IMR-90 (cell line): Measurements from ENCODE around the gene TCF12. TPM values are rescaled to one million over a fixed set of nuclear protein-coding genes. Genes with fewer than 3 reads are reported as not detected.

ENCODE experiments used
- ATAC-seq: fragments of 200-7000 bp; cut with Tn5 transposase; 2 replicates; pipeline ENCODE4 v1.9.1; 2020; ENCODE audit warnings: low read depth, mild to moderate bottlenecking, moderate library complexity
- BruUV-seq: library from RNA; stranded (reverse); fragments of 400-500 nt; replicated peaks from 2 replicates; lab custom pipeline; 2021; lab: Mats Ljungman, UMichigan
- CTCF ChIA-PET: fragments of 300-600 bp; formaldehyde crosslinking; extraction: SDS; loops from one replicate; lab custom pipeline; 2021; ENCODE audit warnings: antibody characterized with exemption; lab: Yijun Ruan, JAX
- POLR2A ChIA-PET: fragments of 300-600 bp; sonication (Branson Sonifier 250); formaldehyde crosslinking; loops from one replicate; lab custom pipeline; 2022; ENCODE audit warnings: antibody characterized with exemption; ENCODE audit not compliant: unreplicated experiment; lab: Charles Lee
- DNase-seq: peaks from one replicate; pipeline ENCODE4 v3.0.0; 2013
- H2AFZ ChIP-seq: replicated peaks from 2 replicates; pipeline ENCODE3; 2013; ENCODE audit warnings: low read length, mild to moderate bottlenecking; ENCODE audit not compliant: poor library complexity
- H2AK5ac ChIP-seq: 2 replicates; pipeline ENCODE4 v1.6.1; 2013; ENCODE audit warnings: low read depth, low read length, inconsistent platforms
- H2AK9ac ChIP-seq: replicated peaks from 2 replicates; pipeline ENCODE3; 2013; ENCODE audit warnings: mild to moderate bottlenecking, low read depth, low read length, moderate library complexity; ENCODE audit not compliant: poor library complexity
- H2BK120ac ChIP-seq: 2 replicates; pipeline ENCODE4 v1.6.1; 2013; ENCODE audit warnings: low read depth, low read length, inconsistent platforms
- H2BK15ac ChIP-seq: 3 replicates; pipeline ENCODE4 v1.6.1; 2013; ENCODE audit warnings: low read depth, low read length, inconsistent platforms
- H2BK20ac ChIP-seq: 2 replicates; pipeline ENCODE4 v1.6.1; 2013; ENCODE audit warnings: low read depth, mild to moderate bottlenecking, inconsistent platforms, low read length, moderate library complexity
- H2BK5ac ChIP-seq: 2 replicates; pipeline ENCODE4 v1.6.1; 2013; ENCODE audit warnings: mild to moderate bottlenecking, low read depth, low read length, inconsistent platforms; ENCODE audit not compliant: poor library complexity, severe bottlenecking
- H3K14ac ChIP-seq: replicated peaks from 2 replicates; pipeline ENCODE4 v1.6.1; 2013; ENCODE audit warnings: low read depth, low read length, inconsistent platforms
- H3K18ac ChIP-seq: 2 replicates; pipeline ENCODE4 v1.6.1; 2013; ENCODE audit warnings: low read depth, low read length, control low read depth
- H3K23ac ChIP-seq: 2 replicates; pipeline ENCODE4 v1.6.1; 2013; ENCODE audit warnings: low read depth, low read length, inconsistent platforms
- H3K27ac ChIP-seq: 2 replicates; pipeline ENCODE4 v1.5.1; 2013; ENCODE audit warnings: mild to moderate bottlenecking, control low read depth, low read length; ENCODE audit not compliant: insufficient read depth
- H3K27me3 ChIP-seq: 2 replicates; pipeline ENCODE4 v1.6.1; 2013; ENCODE audit warnings: low read length; ENCODE audit not compliant: control insufficient read depth, insufficient read depth
- H3K36me3 ChIP-seq: 2 replicates; pipeline ENCODE4 v1.6.1; 2013; ENCODE audit warnings: low read length, mixed read lengths; ENCODE audit not compliant: control insufficient read depth, insufficient read depth
- H3K4ac ChIP-seq: 2 replicates; pipeline ENCODE4 v1.6.1; 2013; ENCODE audit warnings: low read depth, low read length, inconsistent platforms
- H3K4me1 ChIP-seq: 2 replicates; pipeline ENCODE4 v1.6.1; 2013; ENCODE audit warnings: low read length, mixed read lengths; ENCODE audit not compliant: control insufficient read depth, insufficient read depth
- H3K4me2 ChIP-seq: 2 replicates; pipeline ENCODE4 v1.6.1; 2013; ENCODE audit warnings: low read depth, mild to moderate bottlenecking, control low read depth, low read length, moderate library complexity
- H3K4me3 ChIP-seq: 2 replicates; pipeline ENCODE4 v1.5.1; 2013; ENCODE audit warnings: low read depth, mild to moderate bottlenecking, control low read depth, low read length, moderate library complexity; ENCODE audit not compliant: insufficient read depth
- H3K56ac ChIP-seq: 2 replicates; pipeline ENCODE4 v1.6.1; 2013; ENCODE audit warnings: low read length, inconsistent platforms; ENCODE audit not compliant: insufficient read depth; ENCODE audit errors: extremely low read depth
- H3K79me1 ChIP-seq, 2 experiments: 2 replicates each; pipeline ENCODE4 v1.6.1; 2013; ENCODE audit warnings: low read length in 2 of 2, inconsistent platforms in 1 of 2, low read depth in 1 of 2
- H3K9ac ChIP-seq: 2 replicates; pipeline ENCODE4 v1.6.1; 2013; ENCODE audit warnings: low read depth, low read length, control low read depth
- H3K9me1 ChIP-seq: 2 replicates; pipeline ENCODE4 v1.6.1; 2013; ENCODE audit warnings: low read length, inconsistent platforms; ENCODE audit not compliant: insufficient read depth
- H3K9me3 ChIP-seq: 2 replicates; pipeline ENCODE4 v1.6.1; 2013; ENCODE audit warnings: low read length; ENCODE audit not compliant: control insufficient read depth, insufficient read depth
- H4K20me1 ChIP-seq: 2 replicates; pipeline ENCODE4 v1.6.1; 2013; ENCODE audit warnings: low read length, inconsistent platforms; ENCODE audit not compliant: insufficient read depth
- H4K5ac ChIP-seq: 2 replicates; pipeline ENCODE4 v1.6.1; 2013; ENCODE audit warnings: mild to moderate bottlenecking, low read depth, low read length, control low read depth
- H4K8ac ChIP-seq, 2 experiments: 2 replicates each; pipeline ENCODE4 v1.6.1; 2013; ENCODE audit warnings: low read depth in 2 of 2, low read length in 2 of 2, control low read depth in 1 of 2, inconsistent platforms in 1 of 2
- H4K91ac ChIP-seq: 2 replicates; pipeline ENCODE4 v1.6.1; 2013; ENCODE audit warnings: low read depth, low read length, inconsistent platforms; ENCODE audit not compliant: insufficient read depth
- BHLHE40 ChIP-seq: fragments of 150-350 bp; IDR thresholded peaks from 2 replicates; pipeline ENCODE4 v1.6.1; 2016; ENCODE audit warnings: mild to moderate bottlenecking, low read depth, low read length
- CEBPB ChIP-seq: IDR thresholded peaks from 2 replicates; pipeline ENCODE4 v1.6.1; 2012; ENCODE audit warnings: low read depth, low read length, improper control_type of control experiment
- CHD1 ChIP-seq: IDR thresholded peaks from 2 replicates; pipeline ENCODE4 v1.6.1; 2012; ENCODE audit warnings: low read depth, low read length, improper control_type of control experiment
- CTCF ChIP-seq: conservative IDR thresholded peaks from 2 replicates; pipeline ENCODE4 v1.5.1; 2012; ENCODE audit warnings: mild to moderate bottlenecking, low read depth, low read length, improper control_type of control experiment
- ELK1 ChIP-seq: fragments of 150-350 bp; IDR thresholded peaks from 2 replicates; pipeline ENCODE4 v1.6.1; 2016; ENCODE audit warnings: low read depth, mild to moderate bottlenecking, low read length, moderate library complexity, borderline replicate concordance
- FOS ChIP-seq: fragments of 150-350 bp; IDR thresholded peaks from 2 replicates; pipeline ENCODE4 v1.6.1; 2016; ENCODE audit warnings: low read depth, low read length
- MAFK ChIP-seq: IDR thresholded peaks from 2 replicates; pipeline ENCODE4 v1.6.1; 2012; ENCODE audit warnings: low read depth, low read length, improper control_type of control experiment
- MAZ ChIP-seq: IDR thresholded peaks from 2 replicates; pipeline ENCODE4 v1.6.1; 2012; ENCODE audit warnings: low read depth, mild to moderate bottlenecking, low read length, improper control_type of control experiment, moderate library complexity, borderline replicate concordance
- MXI1 ChIP-seq: IDR thresholded peaks from 2 replicates; pipeline ENCODE4 v1.6.1; 2012; ENCODE audit warnings: low read depth, mild to moderate bottlenecking, low read length, moderate library complexity, borderline replicate concordance
- NFE2L2 ChIP-seq: fragments of 150-350 bp; IDR thresholded peaks from 2 replicates; pipeline ENCODE4 v1.6.1; 2016; ENCODE audit warnings: low read depth, mild to moderate bottlenecking, low read length
- POLR2A ChIP-seq: IDR thresholded peaks from 2 replicates; pipeline ENCODE4 v1.6.1; 2012; ENCODE audit warnings: mild to moderate bottlenecking, low read depth, low read length
- RAD21 ChIP-seq: IDR thresholded peaks from 2 replicates; pipeline ENCODE4 v1.6.1; 2012; ENCODE audit warnings: low read length, improper control_type of control experiment
- RCOR1 ChIP-seq: IDR thresholded peaks from 2 replicates; pipeline ENCODE4 v1.6.1; 2012; ENCODE audit warnings: mild to moderate bottlenecking, low read length, improper control_type of control experiment; ENCODE audit not compliant: insufficient replicate concordance
- RFX5 ChIP-seq: IDR thresholded peaks from 2 replicates; pipeline ENCODE4 v1.8.0; 2012; ENCODE audit warnings: low read depth, mild to moderate bottlenecking, low read length, moderate library complexity
- SMC3 ChIP-seq: fragments of 150-350 bp; IDR thresholded peaks from 2 replicates; pipeline ENCODE4 v1.6.1; 2016; ENCODE audit warnings: low read depth, mild to moderate bottlenecking, antibody characterized with exemption, low read length, moderate library complexity
- USF2 ChIP-seq: fragments of 150-350 bp; IDR thresholded peaks from 2 replicates; pipeline ENCODE4 v1.6.1; 2017; ENCODE audit warnings: mild to moderate bottlenecking, antibody characterized with exemption, low read length, low read depth
- WGBS, 2 experiments: methylation state at CpG; one replicate each; pipeline versions ENCODE4 v1.1.5 to v1.1.7; 2013; ENCODE audit warnings: missing lambda C conversion rate in 2 of 2; ENCODE audit not compliant: insufficient read length in 1 of 2; ENCODE audit errors: extremely low coverage in 2 of 2; 5-methylcytosine and 5-hydroxymethylcytosine counted together
- dilution Hi-C: fragments of 300-500 bp; cut with HindIII; formaldehyde crosslinking; loops from one replicate; pipeline ENCODE4 v1.14.3; 2018; ENCODE audit warnings: low sequenced_read_pairs; ENCODE audit not compliant: unreplicated experiment
- in situ Hi-C: fragments of 300-500 bp; cut with MboI; formaldehyde crosslinking; loops from 3 replicates; pipeline ENCODE4 v1.14.3; 2019; ENCODE audit warnings: low sequenced_read_pairs, inconsistent platforms, mixed read lengths
- intact Hi-C: fragments of 100-400 bp; cut with micrococcal nuclease; formaldehyde crosslinking; loops from 2 replicates; pipeline ENCODE4 v1.10.0; 2022
- polyA plus RNA-seq, 3 experiments: library from polyadenylated mRNA; depleted of rRNA; stranded (reverse); fragments of >200 nt; gene quantifications; 2 replicates each; pipeline ENCODE4 v1.2.3, GENCODE V29; 2012; ENCODE audit warnings: low replicate concordance in 1 of 3
- total RNA-seq: library from RNA; depleted of rRNA; stranded (reverse); fragments of >200 nt; gene quantifications from 2 replicates; pipeline ENCODE4 v1.2.3, GENCODE V29; 2012

Gene TCF12
- total and polyA plus RNA-seq, 2 of the 4 experiments (the other 2 are of a cell fraction), result 79.4 to 160 TPM

- dilution Hi-C loops, result no loop called here
- Histone ChIP-seq H3K18ac (no peak overlapping the region), H3K9me1 (0 out of 2 replicates have a peak, but pooled peaks cover 3% of the 10 kb centered on the region), H2AFZ (no peak overlapping the region), H2BK15ac (no peak overlapping the region), H4K8ac (no peak overlapping the region), H3K23ac (no peak overlapping the region), H2AK5ac (no peak overlapping the region), H2AK9ac (no peak overlapping the region), H3K27ac (no peak overlapping the region), H3K4me2 (no peak overlapping the region; the same call in 1 of the 2 replicates), H3K36me3 (no peaks in the 10 kb centered on the region), H3K9me3 (no peaks in the 10 kb centered on the region), H3K9ac (no peak overlapping the region), H4K20me1 (peaks cover 10% of the 10 kb centered on the region; the same call in 1 of the 2 replicates), H3K4me3 (no peak overlapping the region), H3K14ac (no peak overlapping the region), H3K27me3 (no peaks in the 10 kb centered on the region), H2BK20ac (no peak overlapping the region), H4K91ac (no peak overlapping the region), H2BK5ac (peak overlapping the region; percentile 9), H2BK120ac (no peak overlapping the region), H3K79me1 (peaks cover 23 to 69% of the 10 kb centered on the region in 2 experiments), H3K56ac (no peak overlapping the region), H3K4me1 (no peaks in the 10 kb centered on the region; the same call in 1 of the 2 replicates), H3K4ac (no peak overlapping the region), H4K5ac (no peak overlapping the region)
- POLR2A ChIA-PET, result no interaction called here
- BruUV-seq, result no TSS peak
- no CpG with 5 or more reads among the region's 3 CpGs for WGBS, 2 experiments
- ATAC-seq (peak; percentile 48; the same call in 1 of the 2 replicates), DNase-seq (peak; percentile 48)
- CTCF ChIA-PET, result no interaction called here
- intact Hi-C loops, result no loop called here
- TF ChIP-seq FOS (no peak), CHD1 (no peak), ELK1 (no peak), MXI1 (no peak), CEBPB (no peak), RAD21 (no peak), POLR2A (no peak), BHLHE40 (no peak), CTCF (no peak), MAZ (no peak), RFX5 (no peak), NFE2L2 (no peak), SMC3 (no peak), USF2 (no peak), MAFK (no peak), RCOR1 (no peak)
- in situ Hi-C loops, result no loop called here
Observed at GRCh38 chr15:57082054-57082728, 163.7 kb downstream of the TCF12 start.
